Measurements from ENCODE around the gene DLL3. TPM values are rescaled to one million over a fixed set of nuclear protein-coding genes. Genes with fewer than 3 reads are reported as not detected.
A peak's percentile ranks its signal among the peaks of the same experiment; 100 is the strongest.

Gene DLL3
- total RNA-seq, 2 experiments from 2014 or later: 4.4 TPM

GRCh38 chr19:39532233-39533002 lies 33.7 kb downstream of the DLL3 start, which contains the start of gene EID2B:
Gene EID2B (minus strand): TSS chr19:39532852. CDS start chr19:39532802, 50 bp downstream.
- ChIA-PET CTCF (ENCODE audit: unreplicated experiment) (interaction anchor here (0.9 kb wide), 3 partner anchors 25 to 92 kb away, joined by 3 to 7 read pairs (median 4); no protein-coding TSS in a partner anchor), POLR2A (interaction anchor here (0.5 to 3.9 kb wide), 5 partner anchors 10 to 97 kb away, joined by 3 to 10 read pairs (median 3); partner anchors contain the start of gene RPS16)
- Histone ChIP-seq H2AFZ (ENCODE audit: low read length) (peak within 1 kb of the TSS; percentile 71; the same call in 1 of the 2 replicates), H3K79me2 (ENCODE audit: insufficient read depth, low read depth, low read length) (peaks cover 14% of the 10 kb centered on the region; the same call in 1 of the 2 replicates), H3K9me2 (ENCODE audit: insufficient read depth, low read length) (no peaks in the 10 kb centered on the region), H3K27ac (ENCODE audit: low read depth, low read length, poor library complexity, severe bottlenecking) (no peak within 1 kb of the TSS), H3K36me3 (ENCODE audit: insufficient read depth, low read length) (no peaks in the 10 kb centered on the region; the same call in 1 of the 2 replicates), H3K9me3 (ENCODE audit: low read length) (no peaks in the 10 kb centered on the region), H3K4me3 (ENCODE audit: low read depth, low read length, poor library complexity, severe bottlenecking) (peak within 1 kb of the TSS; percentile 89), H4K20me1 (ENCODE audit: insufficient read depth, low read length) (no peaks in the 10 kb centered on the region), H3K4me1 (ENCODE audit: insufficient read depth, low read length, poor library complexity, severe bottlenecking) (peaks cover 27% of the 10 kb centered on the region), H3K4me2 (ENCODE audit: low read length) (peak within 1 kb of the TSS; percentile 98)
- TF ChIP-seq EZH2phosphoT487 (IDR thresholded peaks at IDR 0.05; ENCODE audit: borderline replicate concordance, low read depth, low read length) (no peak), CTCF (conservative IDR thresholded peaks at IDR 0.05; ENCODE audit: low read length) (peak; percentile 91)
- intact Hi-C loops (cut with micrococcal nuclease; ENCODE audit: unreplicated experiment): loop anchor here (1.0 to 10.0 kb wide), 5 partner anchors 34 to 408 kb away; partner anchors contain the start of genes DLL3, MED29, PAF1 and PAK4
- BruUV-seq (replicated peaks): no TSS peak
- peak; percentile 98 for DNase-seq (ENCODE audit: low spot score)

- BruUV-seq (replicated peaks): no TSS peak
- Histone ChIP-seq H3K36me3 (ENCODE audit: insufficient read depth, low read length) (no peaks in the 10 kb centered on the region; the same call in 1 of the 2 replicates), H3K4me1 (ENCODE audit: insufficient read depth, low read length, poor library complexity, severe bottlenecking) (peaks cover 28% of the 10 kb centered on the region), H3K9me2 (ENCODE audit: insufficient read depth, low read length) (no peaks in the 10 kb centered on the region), H3K4me3 (ENCODE audit: low read depth, low read length, poor library complexity, severe bottlenecking) (peak overlapping the region; percentile 89), H3K79me2 (ENCODE audit: insufficient read depth, low read depth, low read length) (peaks cover 17% of the 10 kb centered on the region; the same call in 1 of the 2 replicates), H3K9me3 (ENCODE audit: low read length) (no peaks in the 10 kb centered on the region), H3K27ac (ENCODE audit: low read depth, low read length, poor library complexity, severe bottlenecking) (no peak overlapping the region), H2AFZ (ENCODE audit: low read length) (no peak overlapping the region; the same call in 1 of the 2 replicates), H4K20me1 (ENCODE audit: insufficient read depth, low read length) (no peaks in the 10 kb centered on the region), H3K4me2 (ENCODE audit: low read length) (peak overlapping the region; percentile 39; the same call in 1 of the 2 replicates)
- DNase-seq (ENCODE audit: low spot score): no peak
- CTCF ChIA-PET (ENCODE audit: unreplicated experiment): interaction anchor here (0.9 to 1.6 kb wide), 3 partner anchors 25 to 93 kb away, joined by 3 to 7 read pairs (median 4); no protein-coding TSS in a partner anchor
- POLR2A ChIA-PET: interaction anchor here (0.9 to 3.9 kb wide), 3 partner anchors 9 to 97 kb away, joined by 3 to 10 read pairs (median 4); partner anchors contain the start of gene RPS16
- intact Hi-C loops (cut with micrococcal nuclease; ENCODE audit: unreplicated experiment): loop anchor here (2.0 to 10.0 kb wide), 3 partner anchors 34 to 408 kb away; partner anchors contain the start of genes DLL3, MED29, PAF1 and PAK4
- TF ChIP-seq CTCF (conservative IDR thresholded peaks at IDR 0.05; ENCODE audit: low read length) (peak; percentile 29; the same call in 1 of the 2 replicates), EZH2phosphoT487 (IDR thresholded peaks at IDR 0.05; ENCODE audit: borderline replicate concordance, low read depth, low read length) (no peak)
These were observed 34.3 kb downstream of the DLL3 start for GRCh38 chr19:39533003-39533512.
